GM19328 (cell line): Measurements from ENCODE around the gene C3AR1.
"Not testable (repeated sequence)": the region's sequence is repeated elsewhere in the genome, so short reads cannot be mapped to it uniquely, and the experiment has no call there.

Experiments
- ATAC-seq: cut with Tn5 transposase; IDR thresholded peaks from one replicate; pipeline ENCODE4 v1.9.1; 2021; ENCODE audit warnings: mild to moderate bottlenecking, moderate library complexity; ENCODE audit not compliant: unreplicated experiment

C3AR1 gene

GRCh38 chr12:8065991-8066594 is at the start of gene C3AR1:
Gene C3AR1 (minus strand): TSS chr12:8066359. CDS start chr12:8060185, 6,174 bp downstream.
- no peak for ATAC-seq

GRCh38 chr12:8113117-8113516 is 47.0 kb upstream of the C3AR1 start:
- not testable (repeated sequence) for ATAC-seq

GRCh38 chr12:8108808-8109398 is 42.7 kb upstream of the C3AR1 start:
- ATAC-seq: no peak

GRCh38 chr12:8099235-8099634 is 33.1 kb upstream of the C3AR1 start:
- ATAC-seq: no peak

- ATAC-seq: no peak
Measured at GRCh38 chr12:8096281-8096915, 30.2 kb upstream of the C3AR1 start.

- ATAC-seq: no peak
Measured at GRCh38 chr12:8093291-8093690, 27.1 kb upstream of the C3AR1 start.

- no peak for ATAC-seq
Measured at GRCh38 chr12:8089716-8090115, 23.6 kb upstream of the C3AR1 start.

- ATAC-seq: not testable (repeated sequence)
Measured at GRCh38 chr12:8089277-8089676, 23.1 kb upstream of the C3AR1 start.

GRCh38 chr12:8088574-8088973 is 22.4 kb upstream of the C3AR1 start:
- no peak for ATAC-seq

- ATAC-seq: no peak
Measured at GRCh38 chr12:8087666-8088065, 21.5 kb upstream of the C3AR1 start.

GRCh38 chr12:8084351-8084750 is 18.2 kb upstream of the C3AR1 start:
- ATAC-seq: not testable (repeated sequence)

GRCh38 chr12:8082808-8083100 is 16.6 kb upstream of the C3AR1 start:
- no peak for ATAC-seq

- no peak for ATAC-seq
Measured at GRCh38 chr12:8081251-8081920, 15.2 kb upstream of the C3AR1 start.

GRCh38 chr12:8080120-8080519 is 14.0 kb upstream of the C3AR1 start:
- ATAC-seq: no peak

GRCh38 chr12:8078916-8079315 is 12.8 kb upstream of the C3AR1 start:
- no peak for ATAC-seq

- ATAC-seq: no peak
Measured at GRCh38 chr12:8078398-8078797, 12.2 kb upstream of the C3AR1 start.

- no peak for ATAC-seq
Measured at GRCh38 chr12:8077207-8077606, 11.0 kb upstream of the C3AR1 start.

GRCh38 chr12:8076366-8076765 is 10.2 kb upstream of the C3AR1 start:
- ATAC-seq: no peak

- ATAC-seq: no peak
Measured at GRCh38 chr12:8075935-8076334, 9.8 kb upstream of the C3AR1 start.

- not testable (repeated sequence) for ATAC-seq
Measured at GRCh38 chr12:8071820-8072219, 5.7 kb upstream of the C3AR1 start.

GRCh38 chr12:8069582-8069981 is 3.4 kb upstream of the C3AR1 start:
- no peak for ATAC-seq

- no peak for ATAC-seq
Measured at GRCh38 chr12:8064131-8064530, 2.0 kb downstream of the C3AR1 start.
